Measurements from ENCODE around the gene OMP. TPM values are rescaled to one million over a fixed set of nuclear protein-coding genes. Genes with fewer than 3 reads are reported as not detected.

The OMP gene
- total and polyA plus RNA-seq, 2 of the 4 experiments (the other 2 are of a cell fraction), result 0.27 TPM; not detected in 1

DNA sequence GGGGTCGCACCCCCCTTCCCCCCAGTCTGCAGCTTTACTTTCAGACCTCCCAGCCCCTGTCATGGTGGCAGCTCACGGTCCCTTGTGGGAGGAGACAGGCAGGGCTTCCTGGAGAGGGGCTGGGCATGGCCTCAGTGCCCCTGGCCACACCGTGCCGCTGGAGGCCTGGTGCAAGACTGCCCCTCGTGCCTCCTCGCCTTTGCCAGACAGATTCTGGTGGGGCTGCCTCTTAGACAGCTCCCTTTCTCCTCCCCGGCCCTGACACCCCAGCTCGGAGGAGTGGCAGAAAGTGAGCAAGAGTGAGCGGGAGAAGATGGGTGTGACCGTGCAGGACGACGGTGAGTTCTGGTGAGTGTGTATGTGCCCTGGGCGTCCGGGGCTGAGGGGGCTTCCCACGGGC, 13.3 kb downstream of the OMP start:
- H2BK120ac ChIP-seq (ENCODE audit: low read depth, low read length), result no peak overlapping the region
- no peak for TF ChIP-seq CHD1 (IDR thresholded peaks at IDR 0.05; ENCODE audit: low read depth, low read length)
- no peak for TF ChIP-seq NFE2L2 (IDR thresholded peaks at IDR 0.05; ENCODE audit: low read depth, low read length)
- no peak for TF ChIP-seq RFX5 (IDR thresholded peaks at IDR 0.05; ENCODE audit: low read depth, low read length)
- TF ChIP-seq FOS (IDR thresholded peaks at IDR 0.05; ENCODE audit: low read depth, low read length), result no peak
- TF ChIP-seq POLR2A (IDR thresholded peaks at IDR 0.05; ENCODE audit: low read depth, low read length), result no peak
- TF ChIP-seq, protein P1, sequence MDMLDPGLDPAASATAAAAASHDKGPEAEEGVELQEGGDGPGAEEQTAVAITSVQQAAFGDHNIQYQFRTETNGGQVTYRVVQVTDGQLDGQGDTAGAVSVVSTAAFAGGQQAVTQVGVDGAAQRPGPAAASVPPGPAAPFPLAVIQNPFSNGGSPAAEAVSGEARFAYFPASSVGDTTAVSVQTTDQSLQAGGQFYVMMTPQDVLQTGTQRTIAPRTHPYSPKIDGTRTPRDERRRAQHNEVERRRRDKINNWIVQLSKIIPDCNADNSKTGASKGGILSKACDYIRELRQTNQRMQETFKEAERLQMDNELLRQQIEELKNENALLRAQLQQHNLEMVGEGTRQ (IDR thresholded peaks at IDR 0.05; ENCODE audit: low read depth, low read length), result no peak
- no peak for TF ChIP-seq SMC3 (IDR thresholded peaks at IDR 0.05; ENCODE audit: low read depth, low read length)
- no peak for TF ChIP-seq MXI1 (IDR thresholded peaks at IDR 0.05; ENCODE audit: borderline replicate concordance, low read depth, low read length)
- no peak for TF ChIP-seq RAD21 (IDR thresholded peaks at IDR 0.05; ENCODE audit: low read length)
- no peak overlapping the region for H3K18ac ChIP-seq (ENCODE audit: low read depth, low read length)
- no peaks in the 10 kb centered on the region for H3K9me3 ChIP-seq (ENCODE audit: control insufficient read depth, insufficient read depth, low read length)
- no peak for ATAC-seq (ENCODE audit: low read depth)
- ChIA-PET POLR2A (ENCODE audit: unreplicated experiment) (no interaction called here), CTCF (interaction anchor here (2.4 kb wide), 1 partner anchor 11 kb away, joined by 6 read pairs; no protein-coding TSS in a partner anchor)
- no peak overlapping the region for H3K27ac ChIP-seq (ENCODE audit: insufficient read depth, low read length)
- no peaks in the 10 kb centered on the region for H3K79me1 ChIP-seq (ENCODE audit: low read depth in 1 of 2, low read length in 2 of 2)
- H3K4me1 ChIP-seq (ENCODE audit: control insufficient read depth, insufficient read depth, low read length), result no peaks in the 10 kb centered on the region
- peaks cover 3% of the 10 kb centered on the region for H3K9me1 ChIP-seq (ENCODE audit: insufficient read depth, low read length)
- H3K4me3 ChIP-seq (ENCODE audit: insufficient read depth, low read depth, low read length), result no peak overlapping the region
- in situ Hi-C loops (cut with MboI; ENCODE audit: low sequenced_read_pairs) (no loop called here), intact Hi-C loops (cut with micrococcal nuclease) (no loop called here), dilution Hi-C loops (cut with HindIII; ENCODE audit: low sequenced_read_pairs, unreplicated experiment) (no loop called here)
- H3K23ac ChIP-seq (ENCODE audit: low read depth, low read length), result no peak overlapping the region
- H3K27me3 ChIP-seq (ENCODE audit: control insufficient read depth, insufficient read depth, low read length), result no peaks in the 10 kb centered on the region
- H2BK20ac ChIP-seq (ENCODE audit: low read depth, low read length), result no peak overlapping the region
- no peak overlapping the region for H3K56ac ChIP-seq (ENCODE audit: extremely low read depth, insufficient read depth, low read length)
- H4K20me1 ChIP-seq (ENCODE audit: insufficient read depth, low read length), result no peaks in the 10 kb centered on the region
- no peak overlapping the region for H4K5ac ChIP-seq (ENCODE audit: low read depth, low read length)
- no peak overlapping the region for H3K4ac ChIP-seq (ENCODE audit: low read depth, low read length)
- H4K91ac ChIP-seq (ENCODE audit: insufficient read depth, low read depth, low read length), result no peak overlapping the region
- 100% methylated on average over 1 of the region's 15 CpGs; no CpG with 5 or more reads in 1 of the 2 experiments for WGBS, 2 experiments (ENCODE audit: extremely low coverage in 2 of 2, insufficient read length in 1 of 2)
- no peak overlapping the region for H3K4me2 ChIP-seq (ENCODE audit: low read depth, low read length)
- no peak overlapping the region for H2AFZ ChIP-seq (replicated peaks; ENCODE audit: low read length, poor library complexity)
- H2AK5ac ChIP-seq (ENCODE audit: low read depth, low read length), result no peak overlapping the region
- H3K36me3 ChIP-seq (ENCODE audit: control insufficient read depth, insufficient read depth, low read length), result peaks cover 24% of the 10 kb centered on the region; the same call in 1 of the 2 replicates
- BruUV-seq (replicated peaks), result no TSS peak
- no peak for DNase-seq
- H3K9ac ChIP-seq (ENCODE audit: low read depth, low read length), result no peak overlapping the region
- H2BK5ac ChIP-seq (ENCODE audit: low read depth, low read length, poor library complexity, severe bottlenecking), result no peak overlapping the region
- no peak overlapping the region for H2BK15ac ChIP-seq (ENCODE audit: low read depth, low read length)
- no peak overlapping the region for H2AK9ac ChIP-seq (replicated peaks; ENCODE audit: low read depth, low read length, poor library complexity)
- no peak overlapping the region for H4K8ac ChIP-seq (ENCODE audit: low read depth in 2 of 2, low read length in 2 of 2)
- no peak overlapping the region for H3K14ac ChIP-seq (replicated peaks; ENCODE audit: low read depth, low read length)

Measured in IMR-90 (cell line).